Measurements from ENCODE around the gene KDM8.

Gene KDM8

DNA sequence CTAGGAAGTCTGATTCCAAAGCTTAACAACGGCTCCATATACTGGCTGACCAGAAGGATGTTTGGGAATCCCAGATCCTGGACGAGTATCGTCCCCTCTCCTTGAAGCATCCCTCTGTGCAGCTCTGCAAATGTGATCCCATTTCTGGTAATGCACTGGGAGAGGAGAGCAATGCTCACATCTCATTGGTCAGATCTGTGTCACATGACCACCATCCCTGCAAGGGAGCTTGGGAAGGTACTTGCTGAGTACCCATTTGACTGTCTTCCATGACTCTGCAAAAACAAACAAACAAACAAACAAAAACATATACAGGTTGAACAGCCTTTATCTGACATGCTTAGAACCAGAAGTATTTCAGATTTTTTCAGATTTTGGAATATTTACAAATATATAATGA is 41.9 kb upstream of the KDM8 start:
- H3K36me3 ChIP-seq (ENCODE audit: insufficient read depth, low read length): no peaks in the 10 kb centered on the region
- TF ChIP-seq CTCF (conservative IDR thresholded peaks at IDR 0.05; ENCODE audit: low read length) (no peak), EZH2phosphoT487 (IDR thresholded peaks at IDR 0.05; ENCODE audit: borderline replicate concordance) (no peak)
- peaks cover 4% of the 10 kb centered on the region; the same call in 1 of the 2 replicates for H3K9me3 ChIP-seq (ENCODE audit: insufficient read depth, low read depth, low read length)
- no peaks in the 10 kb centered on the region for H3K79me2 ChIP-seq (ENCODE audit: insufficient read depth, low read length)
- no peaks in the 10 kb centered on the region for H3K4me1 ChIP-seq (ENCODE audit: insufficient read depth, low read length, poor library complexity, severe bottlenecking)
- no peak overlapping the region for H2AFZ ChIP-seq (ENCODE audit: low read length)
- no peaks in the 10 kb centered on the region for H3K9me2 ChIP-seq (replicated peaks; ENCODE audit: low read depth, low read length)
- no peak overlapping the region for H3K4me2 ChIP-seq (ENCODE audit: low read depth, low read length, poor library complexity, severe bottlenecking)
- no peak overlapping the region for H3K4me3 ChIP-seq (ENCODE audit: low read length, poor library complexity, severe bottlenecking)
- no peaks in the 10 kb centered on the region for H4K20me1 ChIP-seq (ENCODE audit: insufficient read depth, low read length, poor library complexity, severe bottlenecking)
- no peaks in the 10 kb centered on the region for H3F3A ChIP-seq (ENCODE audit: low read depth)
- no peaks in the 10 kb centered on the region for H3K27me3 ChIP-seq (ENCODE audit: insufficient read depth, low read length, poor library complexity, severe bottlenecking)
- no peak overlapping the region for H3K9ac ChIP-seq (ENCODE audit: low read depth, low read length, poor library complexity, severe bottlenecking)

DNA sequence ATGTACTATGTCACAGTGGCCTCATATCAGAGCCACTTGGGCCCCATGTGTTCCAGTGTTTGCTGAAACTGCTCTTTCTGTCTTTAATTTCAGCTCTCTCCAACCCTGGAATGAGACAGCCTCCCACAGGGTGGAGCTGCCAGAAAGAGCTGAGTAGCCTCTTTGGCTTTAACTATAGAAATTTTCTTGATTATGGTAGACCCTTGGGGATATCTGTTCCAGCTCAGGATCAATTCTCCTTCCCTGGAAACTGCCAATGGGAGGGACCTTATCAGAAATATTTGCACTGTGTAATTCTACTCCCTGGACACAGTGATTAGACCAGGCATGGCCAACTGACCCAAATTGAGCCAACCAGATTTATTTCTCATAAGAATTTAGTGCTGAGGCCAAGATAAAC is 39.0 kb upstream of the KDM8 start:
- H3K9me2 ChIP-seq (replicated peaks; ENCODE audit: low read depth, low read length): no peaks in the 10 kb centered on the region
- H3K79me2 ChIP-seq (ENCODE audit: insufficient read depth, low read length): no peaks in the 10 kb centered on the region
- H3K4me3 ChIP-seq (ENCODE audit: low read length, poor library complexity, severe bottlenecking): no peak overlapping the region
- TF ChIP-seq EZH2phosphoT487 (IDR thresholded peaks at IDR 0.05; ENCODE audit: borderline replicate concordance) (no peak), CTCF (conservative IDR thresholded peaks at IDR 0.05; ENCODE audit: low read length) (no peak)
- peaks cover 4% of the 10 kb centered on the region; the same call in 1 of the 2 replicates for H3K9me3 ChIP-seq (ENCODE audit: insufficient read depth, low read depth, low read length)
- no peaks in the 10 kb centered on the region for H3K27me3 ChIP-seq (ENCODE audit: insufficient read depth, low read length, poor library complexity, severe bottlenecking)
- H2AFZ ChIP-seq (ENCODE audit: low read length): no peak overlapping the region
- H3K4me2 ChIP-seq (ENCODE audit: low read depth, low read length, poor library complexity, severe bottlenecking): no peak overlapping the region
- H3K4me1 ChIP-seq (ENCODE audit: insufficient read depth, low read length, poor library complexity, severe bottlenecking): peaks cover 6% of the 10 kb centered on the region
- H4K20me1 ChIP-seq (ENCODE audit: insufficient read depth, low read length, poor library complexity, severe bottlenecking): no peaks in the 10 kb centered on the region
- no peaks in the 10 kb centered on the region for H3K36me3 ChIP-seq (ENCODE audit: insufficient read depth, low read length)
- H3F3A ChIP-seq (ENCODE audit: low read depth): no peaks in the 10 kb centered on the region
- no peak overlapping the region for H3K9ac ChIP-seq (ENCODE audit: low read depth, low read length, poor library complexity, severe bottlenecking)

DNA sequence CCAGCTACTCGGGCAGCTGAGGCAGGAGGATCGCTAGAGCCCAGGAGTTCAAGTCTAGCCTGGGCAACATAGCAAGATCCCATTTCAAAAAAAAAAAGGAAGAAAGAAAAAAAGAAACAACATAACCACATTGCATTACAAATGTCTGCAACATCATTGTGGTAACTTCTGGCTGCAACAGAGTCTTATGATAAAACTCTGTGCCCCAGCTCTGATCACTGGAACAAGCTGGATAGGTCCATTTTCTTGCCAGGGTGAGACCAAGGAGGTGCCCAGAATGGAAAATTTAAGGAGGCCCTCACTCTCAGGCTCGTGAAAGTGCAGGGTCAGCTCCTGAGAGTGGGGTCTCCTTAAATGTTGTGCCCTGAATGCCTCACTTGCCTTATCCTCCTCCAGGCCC is 37.8 kb upstream of the KDM8 start:
- H3K9ac ChIP-seq (ENCODE audit: low read depth, low read length, poor library complexity, severe bottlenecking): no peak overlapping the region
- no peaks in the 10 kb centered on the region for H3K9me2 ChIP-seq (replicated peaks; ENCODE audit: low read depth, low read length)
- H3F3A ChIP-seq (ENCODE audit: low read depth): no peaks in the 10 kb centered on the region
- H4K20me1 ChIP-seq (ENCODE audit: insufficient read depth, low read length, poor library complexity, severe bottlenecking): no peaks in the 10 kb centered on the region
- H3K79me2 ChIP-seq (ENCODE audit: insufficient read depth, low read length): no peaks in the 10 kb centered on the region
- no peaks in the 10 kb centered on the region for H3K36me3 ChIP-seq (ENCODE audit: insufficient read depth, low read length)
- H3K9me3 ChIP-seq (ENCODE audit: insufficient read depth, low read depth, low read length): peaks cover 4% of the 10 kb centered on the region; the same call in 1 of the 2 replicates
- H3K4me3 ChIP-seq (ENCODE audit: low read length, poor library complexity, severe bottlenecking): no peak overlapping the region
- TF ChIP-seq CTCF (conservative IDR thresholded peaks at IDR 0.05; ENCODE audit: low read length): no peak
- TF ChIP-seq EZH2phosphoT487 (IDR thresholded peaks at IDR 0.05; ENCODE audit: borderline replicate concordance): no peak
- H2AFZ ChIP-seq (ENCODE audit: low read length): no peak overlapping the region
- H3K4me2 ChIP-seq (ENCODE audit: low read depth, low read length, poor library complexity, severe bottlenecking): no peak overlapping the region
- no peaks in the 10 kb centered on the region for H3K27me3 ChIP-seq (ENCODE audit: insufficient read depth, low read length, poor library complexity, severe bottlenecking)
- H3K4me1 ChIP-seq (ENCODE audit: insufficient read depth, low read length, poor library complexity, severe bottlenecking): peaks cover 17% of the 10 kb centered on the region
